Left colon (tissue), 2 donors: ENCODE data around the gene TCF3. TPM values are rescaled to one million over a fixed set of nuclear protein-coding genes. Genes with fewer than 3 reads are reported as not detected.
"Not testable (repeated sequence)": the region's sequence is repeated elsewhere in the genome, so short reads cannot be mapped to it uniquely, and the experiment has no call there.

Experiments used
- ATAC-seq: fragments of 200-7000 bp; cut with Tn5 transposase; one replicate; pipeline ENCODE4 v1.9.1; 2020; ENCODE audit warnings: mild to moderate bottlenecking, moderate library complexity
- DNase-seq, 2 donors: peaks; one replicate each; pipeline ENCODE4 v3.0.0-alpha.2; 2020
- intact Hi-C, 2 donors: fragments of 100-400 bp; cut with DNase I in 1 of 2; cut with micrococcal nuclease in 1 of 2; formaldehyde crosslinking; loops; one replicate each; pipeline versions ENCODE4 v1.11.2 to v1.14.0; 2022; cut with DNase I, micrococcal nuclease
- total RNA-seq, 2 donors: library from RNA; stranded (reverse); fragmentation: NEBNext Ultra II Directional; extraction: Animal tissue kit (Norgen Biotek cat#: 25700); gene quantifications; one replicate each; pipeline ENCODE4 v1.2.1, GENCODE V29; 2021
- donor health status: DM: no; HTN: no; CAD: no.
- donor health status: DM: yes; HTN: yes; CAD: no.

TCF3 gene
- total RNA-seq, 2 donors from 2014 or later, result 64.1 to 64.7 TPM

DNA sequence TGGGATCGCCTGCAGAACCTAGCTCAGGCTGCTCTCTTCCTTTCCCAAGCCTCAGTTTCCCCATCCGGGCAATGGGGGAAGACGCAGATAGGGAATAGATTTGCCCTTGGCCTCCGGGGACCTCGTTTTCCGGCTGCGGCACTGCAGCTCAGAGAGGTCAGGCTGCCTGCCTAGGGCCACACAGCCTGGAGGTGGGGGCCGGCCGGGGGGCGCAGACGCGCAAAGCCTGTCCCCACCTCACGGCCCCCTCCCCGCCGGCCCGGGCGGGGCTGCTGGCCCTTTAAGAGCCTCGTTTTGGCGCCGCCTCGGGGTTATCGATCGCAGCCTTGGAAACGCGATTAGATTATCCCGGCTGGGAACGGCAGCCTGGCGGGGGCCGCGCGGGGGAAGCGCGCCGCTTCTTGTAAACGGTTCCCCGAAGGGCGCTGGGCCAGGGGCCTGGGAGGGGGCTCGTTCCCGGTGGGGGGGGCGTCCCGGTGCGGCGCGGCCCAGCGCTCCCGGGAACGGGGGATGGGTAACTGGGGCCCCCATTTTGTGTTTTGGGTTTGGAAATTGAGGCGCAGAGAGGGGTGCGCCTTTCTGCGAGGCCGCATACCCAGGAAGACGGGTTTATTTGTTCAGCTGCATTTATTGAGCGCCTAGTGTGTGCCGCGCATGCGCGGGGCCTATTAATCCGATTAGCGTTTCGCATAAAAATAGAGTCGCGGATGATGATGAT, 23.4 kb upstream of the TCF3 start:
- no peak for ATAC-seq
- no peak for DNase-seq
- intact Hi-C loops, result loop anchor here (10.0 kb wide), 2 partner anchors 89 to 131 kb away; no protein-coding TSS in a partner anchor

DNA sequence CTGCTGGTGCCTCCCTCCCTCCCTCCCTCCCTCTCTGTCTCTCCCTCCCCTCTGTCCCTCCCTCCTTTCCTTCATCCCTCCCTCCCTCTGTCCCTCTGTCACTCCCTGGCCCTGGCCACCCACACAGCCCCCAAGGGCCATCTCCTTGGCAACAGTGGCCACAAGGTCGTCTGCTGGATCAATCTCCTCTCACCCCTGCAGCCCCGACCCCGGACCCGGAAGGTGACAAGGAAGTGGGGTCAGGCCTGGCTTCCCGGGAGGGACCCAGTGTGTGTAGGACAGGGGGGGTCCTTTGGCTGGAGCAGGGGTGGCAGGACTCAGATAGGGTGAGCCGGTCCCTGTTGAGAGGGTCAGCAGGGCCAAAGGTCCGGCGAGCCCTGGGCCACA, 21.9 kb upstream of the TCF3 start:
- intact Hi-C loops, result loop anchor here (10.0 kb wide), 2 partner anchors 91 to 129 kb away; no protein-coding TSS in a partner anchor
- no peak for DNase-seq
- ATAC-seq, result no peak

DNA sequence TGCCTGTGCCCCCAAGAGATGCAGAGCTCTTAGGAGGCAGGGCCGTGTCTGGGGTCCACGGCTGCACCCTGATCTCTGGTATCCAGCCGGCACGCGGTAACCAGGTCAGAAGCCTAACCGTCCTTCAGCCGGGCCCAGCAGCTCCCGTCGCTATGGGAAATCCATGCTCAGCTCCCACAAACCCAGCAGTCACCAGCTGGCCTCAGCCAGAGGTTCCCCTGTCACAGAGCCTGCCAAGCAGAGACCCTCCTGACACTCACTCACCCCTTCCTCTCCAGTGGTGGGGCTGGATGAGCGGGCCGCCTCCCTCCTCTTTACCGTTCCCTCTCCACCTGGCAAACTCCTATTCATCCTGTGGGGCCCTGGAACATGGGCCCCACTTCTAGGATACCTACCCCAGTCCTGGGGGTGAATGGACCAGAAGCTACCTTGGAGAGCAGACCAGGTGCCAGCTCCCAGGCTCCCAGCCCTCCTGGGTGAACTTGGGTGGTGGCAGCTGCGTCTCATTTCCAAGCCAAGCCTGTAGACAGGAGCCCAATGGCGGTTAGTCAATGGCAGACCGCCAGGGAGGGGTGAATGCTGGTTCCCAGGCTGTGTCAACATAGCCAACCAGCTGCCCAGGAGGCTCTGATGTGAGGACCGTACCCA, 21.4 kb upstream of the TCF3 start:
- no peak for ATAC-seq
- DNase-seq, result no peak
- intact Hi-C loops, result loop anchor here (10.0 kb wide), 2 partner anchors 91 to 129 kb away; no protein-coding TSS in a partner anchor

DNA sequence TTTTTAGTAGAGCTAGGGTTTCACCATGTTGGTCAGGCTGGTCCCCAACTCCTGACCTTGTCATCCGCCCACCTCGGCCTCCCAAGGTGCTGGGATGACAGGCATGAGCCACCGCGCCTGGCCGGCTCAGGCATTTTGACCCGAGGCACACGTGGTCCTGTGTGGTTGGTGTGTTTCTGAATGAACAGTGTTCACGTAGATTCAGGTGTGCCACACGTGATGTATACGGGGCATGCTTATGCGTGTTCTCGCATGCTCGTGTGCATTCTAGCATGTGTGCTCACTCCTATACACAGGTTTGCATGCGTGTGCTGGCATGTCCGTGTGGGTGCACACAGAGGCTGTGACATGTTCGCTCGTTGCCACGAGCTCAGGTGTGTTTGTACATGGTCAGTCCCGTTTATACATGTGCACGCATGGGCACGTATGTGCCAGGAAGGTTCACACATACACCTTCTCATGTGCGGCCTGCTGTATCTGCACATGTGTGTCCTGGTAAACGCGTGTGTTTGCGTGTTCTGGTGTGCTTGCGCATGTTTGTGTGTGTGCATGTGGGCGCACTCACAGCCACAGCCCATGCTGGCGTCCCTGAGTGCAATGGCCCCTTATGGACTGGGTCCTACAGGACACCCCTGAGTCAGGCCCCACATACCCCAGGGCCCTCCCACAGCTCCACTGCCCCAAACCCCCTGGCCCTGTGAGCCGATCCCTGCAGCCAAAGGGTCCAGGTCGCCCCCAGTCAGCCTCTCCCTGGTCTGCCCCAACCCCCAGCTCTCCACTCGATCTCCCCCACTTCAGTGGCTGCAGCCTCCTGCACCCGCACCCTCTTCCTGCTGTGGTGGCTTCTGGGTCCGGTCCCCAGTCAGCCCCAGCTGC, 20.6 kb upstream of the TCF3 start:
- DNase-seq (no peak), ATAC-seq (no peak)
- intact Hi-C loops, result loop anchor here (10.0 kb wide), 2 partner anchors 92 to 128 kb away; no protein-coding TSS in a partner anchor

DNA sequence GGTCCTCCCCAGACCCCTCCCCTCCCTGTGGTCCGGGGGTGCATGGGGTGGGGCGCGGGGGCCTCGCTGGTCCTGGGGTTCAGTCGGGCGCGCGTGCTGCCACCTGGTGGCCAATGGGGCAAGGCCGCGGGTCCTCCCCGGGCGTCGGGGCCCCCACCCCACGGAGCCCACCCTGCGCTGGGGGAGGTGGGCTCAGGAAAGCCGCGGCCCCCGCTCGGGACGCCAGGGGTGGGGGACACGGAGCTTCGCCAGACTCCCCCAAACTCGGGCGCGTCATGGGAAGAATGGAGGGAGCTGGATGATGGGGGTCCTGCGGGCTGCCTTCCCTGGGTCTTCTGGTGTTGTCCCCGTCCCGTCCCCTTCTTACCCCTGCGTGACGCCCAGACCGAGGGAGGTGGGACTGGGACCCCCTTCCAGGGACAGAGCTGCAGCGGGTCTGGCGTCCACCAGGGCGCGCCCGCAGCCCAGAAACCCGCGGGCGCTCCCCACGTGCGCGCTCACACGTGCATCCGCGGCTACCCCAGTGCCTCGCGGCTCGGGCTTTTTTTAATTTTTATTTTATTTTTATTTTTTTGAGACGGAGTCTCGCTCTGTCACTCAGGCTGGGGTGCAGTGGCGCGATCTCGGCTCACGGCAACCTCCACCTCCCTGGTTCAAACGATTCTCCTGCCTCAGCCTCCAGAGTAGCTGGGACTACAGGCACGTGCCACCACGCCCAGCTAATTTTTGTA, 19.8 kb upstream of the TCF3 start:
- ATAC-seq, result peak; percentile 87
- peak in 1 of 2 donors; percentile 67 for DNase-seq
- intact Hi-C loops, result loop anchor here (10.0 kb wide), 2 partner anchors 93 to 127 kb away; no protein-coding TSS in a partner anchor

DNA sequence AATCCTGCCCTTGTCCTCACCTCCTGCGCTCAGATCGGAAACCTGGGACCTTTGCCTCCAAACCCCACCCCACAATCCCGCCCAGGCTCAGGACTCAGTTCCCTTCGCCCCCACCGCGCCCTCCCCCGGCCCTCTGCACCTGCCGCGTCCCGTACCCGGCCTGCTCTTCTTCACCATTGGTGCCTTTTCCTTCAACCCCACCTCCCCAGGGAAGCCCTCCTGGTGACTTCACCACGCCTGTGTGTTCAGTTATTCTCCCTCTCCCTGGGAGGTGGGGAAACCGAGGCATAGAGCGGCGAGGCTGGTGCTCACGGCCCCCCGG, 19.3 kb upstream of the TCF3 start:
- no peak for DNase-seq
- intact Hi-C loops, result loop anchor here (10.0 kb wide), 2 partner anchors 93 to 127 kb away; no protein-coding TSS in a partner anchor
- ATAC-seq, result peak; percentile 30

DNA sequence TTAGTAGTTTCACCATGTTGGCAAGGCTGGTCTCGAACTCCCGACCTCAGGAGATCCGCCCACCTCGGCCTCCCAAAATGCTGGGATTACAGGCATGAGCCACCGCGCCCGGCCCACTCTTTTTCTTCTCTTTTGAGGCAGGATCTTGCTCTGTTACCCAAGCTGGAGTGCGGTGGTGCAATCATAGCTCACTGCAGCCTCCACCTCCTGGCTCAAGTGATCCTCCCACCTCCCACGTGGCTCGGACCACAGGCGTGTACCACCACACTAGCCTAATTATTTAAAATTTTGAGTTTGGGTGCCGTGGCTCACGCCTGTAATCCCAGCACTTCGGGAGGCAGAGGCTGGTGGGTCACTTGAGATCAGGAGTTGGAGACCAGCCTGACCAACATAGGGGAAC, 18.3 kb upstream of the TCF3 start:
- intact Hi-C loops, result loop anchor here (10.0 kb wide), 2 partner anchors 94 to 126 kb away; no protein-coding TSS in a partner anchor
- DNase-seq, ATAC-seq: not testable (repeated sequence)

DNA sequence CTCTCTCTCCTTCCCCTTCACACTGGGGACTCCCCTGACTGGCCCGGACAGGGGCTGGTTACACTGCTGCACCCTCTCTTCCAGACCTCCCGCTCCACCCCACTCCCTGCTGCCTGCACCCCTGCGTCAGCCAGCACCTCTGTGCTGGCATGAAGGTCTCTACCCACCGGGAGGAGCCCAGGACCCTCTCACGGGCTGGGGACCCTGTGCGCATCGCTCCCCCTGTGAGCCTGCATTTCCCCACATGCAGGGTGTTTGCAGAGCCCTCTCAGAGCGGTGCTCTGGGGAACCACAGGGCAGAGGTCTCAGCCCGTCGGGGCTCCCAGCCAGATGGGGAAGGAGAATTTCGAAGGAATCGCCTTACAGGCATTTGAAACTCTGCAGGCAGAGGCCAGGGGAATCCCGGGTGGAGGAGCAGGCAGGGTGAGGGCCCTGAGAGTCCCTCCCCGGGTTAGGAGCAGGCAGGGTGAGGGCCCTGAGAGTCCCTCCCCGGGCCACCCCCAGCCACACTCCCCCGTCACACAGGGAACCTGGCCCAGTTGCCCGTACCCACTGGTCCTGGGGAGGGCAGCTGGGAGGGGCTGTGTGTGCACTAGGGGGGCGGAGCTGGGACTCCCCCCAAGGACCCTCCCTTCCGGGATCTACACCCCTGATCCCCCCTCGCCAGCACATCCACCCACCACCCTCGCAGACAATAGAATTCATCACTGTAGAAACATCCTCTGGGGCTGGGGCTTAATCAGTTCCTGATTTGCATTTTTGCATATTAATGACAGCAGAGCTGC, 16.3 kb upstream of the TCF3 start:
- ATAC-seq (peak; percentile 11), DNase-seq (no peak)
- intact Hi-C loops, result no loop called here

DNA sequence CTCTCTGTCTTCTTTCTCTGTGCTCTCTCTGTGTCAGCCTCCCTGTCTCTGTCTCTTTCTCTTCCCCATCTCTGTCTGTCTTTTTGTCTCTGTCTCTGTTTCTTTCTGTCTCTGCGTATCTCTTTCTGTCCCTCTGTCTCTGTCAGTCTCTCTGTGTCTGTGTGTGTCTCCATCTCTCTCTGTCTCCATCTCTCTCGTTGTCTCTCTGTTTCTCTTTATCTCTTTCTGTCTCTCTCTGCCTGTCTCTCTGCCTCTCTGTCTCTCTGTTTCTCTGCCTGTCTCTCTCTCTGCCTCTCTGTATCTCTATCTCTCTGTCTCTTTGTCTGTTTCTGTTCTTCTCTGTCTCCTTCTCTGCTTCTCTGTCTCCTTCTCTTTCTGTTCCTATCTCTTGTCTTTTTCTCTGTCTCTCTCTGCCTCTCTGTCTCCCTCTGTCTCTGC, 15.7 kb upstream of the TCF3 start:
- ATAC-seq, result no peak
- DNase-seq, result no peak
- intact Hi-C loops, result no loop called here

DNA sequence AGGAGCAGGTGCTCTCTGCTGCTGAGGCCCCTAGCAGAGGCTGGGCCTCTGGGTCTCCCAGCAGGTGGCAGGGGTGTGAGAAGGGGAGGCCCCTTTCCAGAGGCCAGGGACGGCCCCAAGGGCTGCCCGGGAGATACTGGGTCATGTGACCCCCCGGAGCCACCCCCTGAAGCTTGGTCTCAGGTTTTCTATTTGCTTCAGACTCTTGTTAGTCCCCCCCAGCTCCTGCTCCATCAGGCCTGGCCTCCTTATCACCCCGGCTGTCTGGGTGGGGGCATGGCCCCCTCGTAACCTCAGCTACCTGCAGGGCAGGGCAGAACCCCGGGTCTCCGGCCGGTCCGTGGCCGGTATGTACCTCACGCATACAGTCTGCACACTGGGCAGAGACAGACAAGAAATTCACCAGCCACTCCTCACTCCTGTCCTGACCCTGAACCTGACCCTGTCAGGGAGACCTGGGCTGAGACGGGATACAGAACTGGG, 13.2 kb upstream of the TCF3 start:
- ATAC-seq (no peak), DNase-seq (no peak)
- intact Hi-C loops, result no loop called here

DNA sequence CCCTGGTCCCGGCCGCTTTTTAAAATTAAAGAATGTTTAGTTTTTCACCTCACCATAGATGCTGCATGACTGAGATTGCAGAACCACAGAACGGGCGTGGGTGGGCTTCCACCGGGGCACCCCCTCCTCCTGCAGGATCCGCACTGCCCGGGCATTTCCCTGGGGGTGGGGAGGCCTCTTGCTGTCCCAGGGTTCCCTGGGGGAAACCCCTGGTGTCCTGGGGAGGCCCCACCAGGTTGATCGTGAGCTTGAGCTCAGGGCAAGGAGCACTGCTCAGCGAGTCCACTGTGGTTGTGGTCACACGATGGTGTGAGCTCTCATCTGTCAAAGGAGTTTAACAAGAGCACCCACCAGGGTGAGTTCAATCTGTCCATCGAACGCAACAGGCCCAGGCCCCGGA, 11.4 kb upstream of the TCF3 start:
- ATAC-seq (no peak), DNase-seq (no peak)
- intact Hi-C loops, result no loop called here

DNA sequence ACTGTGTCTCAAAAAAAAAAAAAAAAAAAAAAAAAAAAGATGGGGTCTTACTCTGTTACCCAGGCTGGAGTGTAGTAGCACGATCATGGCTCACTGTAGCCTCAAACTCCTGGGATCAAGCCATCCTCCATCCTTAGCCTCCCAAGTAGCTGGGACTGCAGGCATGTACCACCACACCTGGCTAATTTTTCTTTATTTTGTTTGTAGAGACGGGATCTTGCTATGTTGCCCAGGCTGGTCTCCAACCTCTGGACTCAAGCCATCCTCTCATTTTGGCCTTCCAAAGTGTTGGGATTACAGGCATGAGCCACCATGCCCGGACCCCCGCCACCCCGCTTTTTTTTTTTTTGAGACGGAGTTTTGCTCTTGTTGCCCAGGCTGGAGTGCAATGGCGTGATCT, 10.8 kb upstream of the TCF3 start:
- intact Hi-C loops, ATAC-seq, DNase-seq: not testable (repeated sequence)

DNA sequence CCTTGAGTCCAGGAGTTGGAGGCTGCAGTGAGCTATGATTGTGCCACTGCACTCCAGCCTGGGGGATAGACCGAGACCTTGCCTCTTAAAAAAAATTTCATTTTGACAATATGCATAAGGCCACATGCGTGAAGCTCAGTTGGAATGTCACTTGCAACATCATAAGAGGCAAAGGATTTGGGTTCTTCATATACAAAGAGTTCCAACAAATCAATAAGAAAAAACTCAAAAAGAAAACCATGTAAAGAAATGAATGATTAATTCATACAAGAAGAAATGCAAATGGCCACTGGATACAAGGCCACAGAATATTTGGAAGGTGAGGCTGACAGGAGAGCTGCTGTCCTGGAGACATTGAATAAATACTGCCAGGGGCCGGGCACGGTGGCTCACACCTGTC, 9.6 kb upstream of the TCF3 start:
- DNase-seq (no peak), ATAC-seq (no peak)
- intact Hi-C loops, result no loop called here

DNA sequence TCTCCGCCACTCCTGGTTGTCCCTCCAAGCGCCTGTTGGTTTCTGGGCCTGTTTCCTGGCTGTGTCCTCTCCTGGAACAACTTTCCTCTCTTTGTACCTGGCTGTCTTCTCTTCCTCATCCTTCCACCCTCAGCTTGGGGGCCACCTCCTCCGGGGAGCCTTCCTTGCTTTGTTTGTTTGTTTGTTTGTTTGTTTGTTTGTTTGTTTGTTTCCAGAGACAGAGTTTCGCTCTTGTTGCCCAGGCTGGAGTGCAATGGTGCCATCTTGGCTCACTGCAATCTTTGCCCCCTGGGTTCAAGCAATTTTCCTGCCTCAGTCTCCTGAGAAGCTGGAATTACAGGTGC, 6.6 kb upstream of the TCF3 start:
- ATAC-seq, result no peak
- no peak for DNase-seq
- intact Hi-C loops, result no loop called here

DNA sequence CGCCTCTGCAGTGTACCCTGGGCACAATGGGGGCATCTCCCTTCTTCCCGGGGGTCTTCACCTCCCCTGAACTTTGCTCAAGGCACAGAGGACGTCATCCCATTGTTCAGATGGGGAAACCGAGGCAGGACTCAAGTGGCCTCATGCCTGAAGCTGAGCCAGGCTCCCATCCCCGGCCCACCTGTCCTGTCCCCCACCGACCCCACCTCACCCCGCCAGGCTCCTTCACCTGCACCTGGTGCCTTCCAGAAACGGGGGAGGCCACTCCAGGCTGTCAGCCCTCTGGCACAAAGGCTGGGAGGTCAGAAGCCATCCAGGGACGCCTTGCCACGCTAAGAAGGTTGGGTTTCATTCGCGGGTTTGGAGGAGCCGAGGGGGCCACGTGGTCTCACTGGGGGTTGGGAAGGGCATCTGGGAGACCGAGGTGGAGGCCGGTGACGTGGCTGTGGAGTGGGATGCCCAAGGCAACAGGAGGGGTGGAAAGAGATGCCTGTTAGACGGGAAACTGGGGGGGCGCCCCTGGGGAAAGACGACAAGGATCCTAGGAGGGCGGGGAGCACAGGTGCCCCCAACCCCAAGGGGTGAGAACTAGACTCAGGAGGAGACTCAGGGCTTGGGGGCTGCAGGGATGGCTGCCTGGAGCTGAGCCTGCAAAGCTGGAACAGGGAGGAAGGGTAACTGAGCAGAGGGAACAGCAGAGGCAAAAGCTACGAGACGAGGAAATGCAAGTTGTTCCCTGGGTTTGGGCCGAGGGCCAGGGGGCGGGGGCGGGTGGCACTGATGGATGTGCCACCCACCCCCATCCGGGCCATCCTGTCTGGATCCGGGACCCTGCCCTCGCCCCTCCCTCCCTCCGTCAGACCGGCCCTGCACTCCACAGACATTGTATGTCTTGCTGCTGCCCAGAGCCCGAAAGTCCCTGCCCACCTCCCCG, 6.0 kb upstream of the TCF3 start:
- ATAC-seq, result no peak
- DNase-seq, result no peak
- intact Hi-C loops, result no loop called here

DNA sequence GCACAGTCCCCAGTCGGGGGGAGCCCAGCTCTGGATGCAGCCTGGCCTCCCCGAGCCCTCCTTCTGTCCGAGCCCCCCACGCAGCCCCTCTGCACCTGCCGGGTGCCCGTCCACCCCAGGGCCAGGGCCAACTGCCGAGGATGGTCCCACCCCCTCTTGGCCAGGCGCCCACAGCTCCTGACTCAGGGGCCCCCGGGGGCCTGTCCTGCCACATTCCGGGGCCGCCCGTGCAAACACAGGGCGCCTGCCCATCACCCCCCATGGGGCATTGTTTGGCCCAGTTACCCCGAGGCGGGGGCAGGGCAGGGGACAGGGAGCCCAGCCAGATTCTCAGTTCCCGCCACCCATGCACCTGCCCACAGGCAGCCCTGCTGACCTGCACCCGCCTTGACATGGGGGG, 5.3 kb upstream of the TCF3 start:
- no peak for DNase-seq
- no peak for ATAC-seq
- intact Hi-C loops, result no loop called here

DNA sequence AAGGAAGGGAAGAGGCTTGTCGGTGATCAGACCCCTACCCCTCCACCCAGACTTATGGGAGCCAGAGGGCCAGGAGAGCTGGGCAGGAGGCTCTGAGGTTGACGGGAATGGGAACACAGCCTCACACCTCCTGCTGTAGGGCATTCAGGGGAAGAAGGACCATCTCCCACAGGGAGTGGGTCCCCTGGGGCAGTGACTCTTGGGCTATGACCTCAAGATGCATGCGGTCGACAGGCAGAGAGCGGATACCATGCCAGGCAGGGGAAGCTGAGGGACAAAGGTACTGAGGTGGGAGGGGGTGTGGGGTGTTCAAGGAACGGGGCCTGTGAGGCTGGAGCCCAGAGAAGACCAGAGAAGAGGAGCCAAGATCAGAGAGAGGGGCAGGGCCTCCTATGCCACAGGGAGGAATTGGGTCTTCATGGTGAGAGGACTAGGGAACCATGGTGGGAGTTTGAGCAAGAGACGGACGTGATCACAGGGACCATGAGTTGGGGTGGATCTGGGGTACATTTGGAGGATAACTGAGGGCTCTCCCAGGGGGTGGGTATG, 4.6 kb upstream of the TCF3 start:
- no peak for ATAC-seq

More for the DNA sequence above, 4.6 kb upstream of the TCF3 start:
- intact Hi-C loops, result no loop called here
- no peak for DNase-seq
